Ureter (tissue), 1 donor: Measurements from ENCODE around the gene VEGFC. TPM values are rescaled to one million over a fixed set of nuclear protein-coding genes. Genes with fewer than 3 reads are reported as not detected.

Experiments
- DNase-seq: peaks from one replicate; pipeline ENCODE4 v3.0.0-alpha.2; 2020; ENCODE audit warnings: low spot score
- total RNA-seq: library from RNA; stranded (reverse); gene quantifications from one replicate; pipeline ENCODE4 v1.2.4, GENCODE V29; 2023
- donor health status: DM: yes; HTN: yes; CAD: no.

The VEGFC gene
- total RNA-seq, 1 donor from 2014 or later = 13.7 TPM

- DNase-seq = no peak
These were observed 112.0 kb downstream of the VEGFC start for GRCh38 chr4:176680668-176681180.

GRCh38 chr4:176676901-176677300 lies 115.8 kb downstream of the VEGFC start:
- no peak for DNase-seq

GRCh38 chr4:176675810-176676209 lies 116.9 kb downstream of the VEGFC start:
- DNase-seq = no peak

GRCh38 chr4:176671532-176671931 lies 121.2 kb downstream of the VEGFC start:
- no peak for DNase-seq

- DNase-seq = no peak
These were observed 124.4 kb downstream of the VEGFC start for GRCh38 chr4:176668324-176668723.

- no peak for DNase-seq
These were observed 127.8 kb downstream of the VEGFC start for GRCh38 chr4:176664964-176665363.

- no peak for DNase-seq
These were observed 132.2 kb downstream of the VEGFC start for GRCh38 chr4:176660561-176660960.

GRCh38 chr4:176656108-176656507 lies 136.6 kb downstream of the VEGFC start:
- no peak for DNase-seq

- DNase-seq = no peak
These were observed 138.0 kb downstream of the VEGFC start for GRCh38 chr4:176654565-176655216.

GRCh38 chr4:176653401-176654220 lies 139.1 kb downstream of the VEGFC start:
- no peak for DNase-seq

GRCh38 chr4:176646311-176646710 lies 146.4 kb downstream of the VEGFC start:
- DNase-seq = no peak

GRCh38 chr4:176645246-176645960 lies 147.3 kb downstream of the VEGFC start:
- no peak for DNase-seq

- no peak for DNase-seq
These were observed 150.2 kb downstream of the VEGFC start for GRCh38 chr4:176642472-176642871.

GRCh38 chr4:176641237-176641636 lies 151.5 kb downstream of the VEGFC start:
- no peak for DNase-seq

- no peak for DNase-seq
These were observed 153.7 kb downstream of the VEGFC start for GRCh38 chr4:176638992-176639391.

GRCh38 chr4:176636292-176636691 lies 156.4 kb downstream of the VEGFC start:
- DNase-seq = no peak

GRCh38 chr4:176635372-176636261 lies 157.1 kb downstream of the VEGFC start:
- DNase-seq = no peak
